OCI-LY7 (cell line): ENCODE measurements around the gene NUP62. TPM values are rescaled to one million over a fixed set of nuclear protein-coding genes. Genes with fewer than 3 reads are reported as not detected.

ENCODE experiments used
- BruUV-seq: library from RNA; stranded (reverse); fragments of 400-500 nt; replicated peaks from 2 replicates; lab custom pipeline; 2021; lab: Mats Ljungman, UMichigan
- CTCF ChIA-PET: fragments of 300-600 bp; sonication (Branson Sonifier 250); formaldehyde crosslinking; loops from one replicate; lab custom pipeline; 2022; ENCODE audit warnings: antibody characterized with exemption; ENCODE audit not compliant: unreplicated experiment; lab: Charles Lee
- POLR2A ChIA-PET: fragments of 300-600 bp; sonication (Branson Sonifier 250); formaldehyde crosslinking; loops from one replicate; lab custom pipeline; 2022; ENCODE audit warnings: antibody characterized with exemption; lab: Charles Lee
- DNase-seq: peaks from one replicate; pipeline ENCODE4 v3.0.0-alpha.2; 2015; ENCODE audit warnings: low spot score
- H2AFZ ChIP-seq: fragments of 200-600 bp; sonication (generic), shearing (Covaris generic); 2 replicates; pipeline ENCODE4 v1.6.1; 2014; ENCODE audit warnings: mild to moderate bottlenecking, antibody characterized with exemption, low read length, moderate library complexity
- H3K27ac ChIP-seq: fragments of 200-600 bp; sonication (generic); 2 replicates; pipeline ENCODE4 v1.5.1; 2014; ENCODE audit warnings: mixed run types, low read depth, mild to moderate bottlenecking, moderate library complexity, low read length, inconsistent platforms; ENCODE audit not compliant: poor library complexity, severe bottlenecking
- H3K36me3 ChIP-seq: fragments of 200-600 bp; sonication (generic); 2 replicates; pipeline ENCODE4 v1.6.1; 2014; ENCODE audit warnings: mild to moderate bottlenecking, antibody characterized with exemption, low read length, moderate library complexity, mixed read lengths; ENCODE audit not compliant: insufficient read depth
- H3K4me1 ChIP-seq: fragments of 200-600 bp; sonication (generic); 2 replicates; pipeline ENCODE4 v1.5.1; 2014; ENCODE audit warnings: mild to moderate bottlenecking, low read length; ENCODE audit not compliant: insufficient read depth, poor library complexity, severe bottlenecking
- H3K4me2 ChIP-seq: fragments of 200-600 bp; sonication (generic); 2 replicates; pipeline ENCODE4 v1.6.1; 2014; ENCODE audit warnings: mild to moderate bottlenecking, low read length
- H3K4me3 ChIP-seq: fragments of 200-600 bp; sonication (generic); 2 replicates; pipeline ENCODE4 v1.5.1; 2014; ENCODE audit warnings: mild to moderate bottlenecking, low read depth, low read length; ENCODE audit not compliant: poor library complexity, severe bottlenecking
- H3K79me2 ChIP-seq: fragments of 200-600 bp; sonication (generic); 2 replicates; pipeline ENCODE4 v1.6.1; 2016; ENCODE audit warnings: low read depth, mild to moderate bottlenecking, low read length, moderate library complexity, mixed read lengths; ENCODE audit not compliant: insufficient read depth
- H3K9me2 ChIP-seq: fragments of 200-600 bp; sonication (generic); 2 replicates; pipeline ENCODE4 v1.6.1; 2016; ENCODE audit warnings: mild to moderate bottlenecking, low read length, mixed read lengths; ENCODE audit not compliant: insufficient read depth
- H3K9me3 ChIP-seq: fragments of 200-600 bp; sonication (generic); 2 replicates; pipeline ENCODE4 v1.6.1; 2014; ENCODE audit warnings: mild to moderate bottlenecking, mixed run types, low read length, mixed read lengths
- H4K20me1 ChIP-seq: fragments of 200-600 bp; sonication (generic); 2 replicates; pipeline ENCODE4 v1.6.1; 2014; ENCODE audit warnings: mild to moderate bottlenecking, antibody characterized with exemption, low read length, moderate library complexity, mixed read lengths; ENCODE audit not compliant: insufficient read depth
- CTCF ChIP-seq: fragments of 200-600 bp; sonication (generic); conservative IDR thresholded peaks from 2 replicates; pipeline ENCODE4 v1.5.1; 2014; ENCODE audit warnings: mild to moderate bottlenecking, antibody characterized with exemption, low read length, moderate library complexity, mixed read lengths
- EZH2phosphoT487 ChIP-seq: fragments of 200-600 bp; sonication (generic); IDR thresholded peaks from 2 replicates; pipeline ENCODE4 v1.6.1; 2018; ENCODE audit warnings: low read depth, borderline replicate concordance, mild to moderate bottlenecking, mixed run types, antibody characterized with exemption, low read length, moderate library complexity, mixed read lengths
- intact Hi-C: fragments of 100-400 bp; cut with micrococcal nuclease; formaldehyde crosslinking; loops from one replicate; pipeline ENCODE4 v1.10.0; 2022; ENCODE audit not compliant: unreplicated experiment
- total RNA-seq, 2 experiments: library from RNA; depleted of rRNA in 1 of 2; stranded (reverse); fragments of >200 nt in 1 of 2; shearing (Covaris generic) in 1 of 2; gene quantifications; 2 replicates each; pipeline ENCODE4 v1.2.3, GENCODE V29; 2014 to 2022

The NUP62 gene
- total RNA-seq, 2 experiments from 2014 or later, result 75.6 to 76.3 TPM

DNA sequence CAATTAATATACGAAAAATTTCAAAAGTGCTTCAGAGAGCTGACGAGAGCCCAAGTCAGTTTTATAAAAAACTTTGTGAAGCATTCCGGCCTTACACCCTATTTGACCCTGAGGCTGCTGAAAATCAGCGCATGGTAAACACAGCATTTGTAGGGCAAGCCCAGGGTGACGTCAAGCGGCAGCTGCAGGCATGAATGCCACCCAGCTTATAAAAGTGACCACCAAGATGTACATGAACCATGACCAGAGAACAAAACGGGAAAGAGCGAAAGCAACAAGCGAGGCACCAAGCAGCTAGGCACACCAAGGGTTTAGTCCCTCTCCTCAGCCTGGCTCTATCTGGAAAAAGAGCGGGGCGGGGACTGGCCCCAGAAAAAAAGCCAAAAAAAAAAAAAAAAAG lies 25.6 kb upstream of the NUP62 start:
- Histone ChIP-seq H3K79me2 (no peaks in the 10 kb centered on the region), H3K4me2 (no peak overlapping the region), H3K9me3 (no peaks in the 10 kb centered on the region), H3K9me2 (no peaks in the 10 kb centered on the region), H3K4me3 (no peak overlapping the region), H3K27ac (no peak overlapping the region), H3K4me1 (peaks cover 9% of the 10 kb centered on the region), H2AFZ (no peak overlapping the region), H4K20me1 (no peaks in the 10 kb centered on the region), H3K36me3 (no peaks in the 10 kb centered on the region)
- ChIA-PET CTCF (no interaction called here), POLR2A (no interaction called here)
- intact Hi-C loops, result no loop called here
- no peak for TF ChIP-seq EZH2phosphoT487
- TF ChIP-seq CTCF, result no peak
- no TSS peak for BruUV-seq
- no peak for DNase-seq

GRCh38 chr19:49954092-49954829 lies 25.0 kb upstream of the NUP62 start:
- no peaks in the 10 kb centered on the region for H4K20me1 ChIP-seq
- DNase-seq, result no peak
- H3K9me3 ChIP-seq, result no peaks in the 10 kb centered on the region
- peak overlapping the region; percentile 38; the same call in 1 of the 2 replicates for H3K4me2 ChIP-seq
- no peak overlapping the region for H2AFZ ChIP-seq
- CTCF ChIA-PET, result no interaction called here
- no peak for TF ChIP-seq CTCF
- TF ChIP-seq EZH2phosphoT487, result no peak
- intact Hi-C loops, result no loop called here
- H3K4me3 ChIP-seq, result no peak overlapping the region
- POLR2A ChIA-PET, result no interaction called here
- H3K9me2 ChIP-seq, result no peaks in the 10 kb centered on the region
- H3K27ac ChIP-seq, result no peak overlapping the region
- peaks cover 9% of the 10 kb centered on the region for H3K4me1 ChIP-seq
- H3K79me2 ChIP-seq, result no peaks in the 10 kb centered on the region
- no TSS peak for BruUV-seq
- no peaks in the 10 kb centered on the region for H3K36me3 ChIP-seq

- H3K4me2 ChIP-seq, result no peak overlapping the region
- no peaks in the 10 kb centered on the region for H3K79me2 ChIP-seq
- ChIA-PET POLR2A (no interaction called here), CTCF (no interaction called here)
- no peaks in the 10 kb centered on the region for H3K9me3 ChIP-seq
- no peak for DNase-seq
- H3K27ac ChIP-seq, result no peak overlapping the region
- intact Hi-C loops, result no loop called here
- H2AFZ ChIP-seq, result no peak overlapping the region
- no TSS peak for BruUV-seq
- TF ChIP-seq CTCF, result no peak
- TF ChIP-seq EZH2phosphoT487, result no peak
- no peak overlapping the region for H3K4me3 ChIP-seq
- no peaks in the 10 kb centered on the region for H4K20me1 ChIP-seq
- H3K4me1 ChIP-seq, result peaks cover 9% of the 10 kb centered on the region
- H3K9me2 ChIP-seq, result no peaks in the 10 kb centered on the region
- H3K36me3 ChIP-seq, result no peaks in the 10 kb centered on the region
Observed at GRCh38 chr19:49953416-49953815, 24.1 kb upstream of the NUP62 start.
